Left renal pelvis (tissue), 4 donors: ENCODE results near the gene CACNG6. TPM values are rescaled to one million over a fixed set of nuclear protein-coding genes. Genes with fewer than 3 reads are reported as not detected.

Source experiments
- DNase-seq, 4 donors: peaks; one replicate each; pipeline ENCODE4 v3.0.0-alpha.2; 2013; ENCODE audit warnings: low read depth in 4 of 4, low spot score in 3 of 4
- polyA plus RNA-seq, 4 donors: library from polyadenylated mRNA; unstranded; fragments of 120-200 nt; gene quantifications; one replicate each; pipeline ENCODE4 v1.2.1, GENCODE V29; 2013; ENCODE audit not compliant: insufficient read length in 4 of 4

The CACNG6 gene
- polyA plus RNA-seq, 4 donors: 0.42 to 1.3 (median 0.85) TPM

DNA sequence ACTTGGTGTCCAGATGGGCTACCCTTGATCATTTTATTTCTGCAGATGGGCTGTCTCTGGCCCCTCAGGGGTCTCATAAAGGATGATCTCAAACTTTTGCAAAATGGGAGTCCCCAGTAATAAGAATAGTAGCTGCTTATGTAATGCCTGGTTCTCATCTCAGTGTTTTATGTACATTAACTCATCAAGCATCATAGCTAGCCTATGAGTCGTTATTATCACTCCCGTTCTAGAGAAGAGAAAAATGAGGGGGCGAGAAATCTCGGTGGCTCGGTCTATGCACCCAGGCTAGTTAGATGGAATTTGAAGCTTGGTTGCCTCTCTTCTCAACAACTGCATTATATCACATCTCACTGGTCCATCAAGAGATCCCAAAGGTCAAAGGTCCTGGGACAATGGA is 3.4 kb downstream of the CACNG6 start:
- DNase-seq: no peak

DNA sequence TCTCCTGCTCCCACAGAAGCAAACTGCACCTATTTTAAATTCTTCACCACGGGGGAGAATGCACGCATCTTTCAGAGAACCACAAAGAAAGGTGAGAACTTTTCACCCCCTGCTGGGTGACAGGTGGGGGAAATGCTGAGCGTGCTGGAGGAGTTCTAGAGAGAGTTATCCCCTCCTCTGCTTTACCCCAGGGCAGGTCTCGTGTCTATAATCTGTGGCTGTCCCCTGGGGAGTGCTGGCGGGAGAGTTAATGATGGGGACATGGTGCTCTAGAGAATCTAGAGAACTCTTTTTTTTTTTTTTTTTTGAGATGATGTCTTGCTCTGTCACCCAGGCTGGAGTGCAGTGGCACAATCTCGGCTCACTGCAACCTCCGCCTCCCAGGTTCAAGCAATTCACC is 6.8 kb downstream of the CACNG6 start:
- DNase-seq: no peak

DNA sequence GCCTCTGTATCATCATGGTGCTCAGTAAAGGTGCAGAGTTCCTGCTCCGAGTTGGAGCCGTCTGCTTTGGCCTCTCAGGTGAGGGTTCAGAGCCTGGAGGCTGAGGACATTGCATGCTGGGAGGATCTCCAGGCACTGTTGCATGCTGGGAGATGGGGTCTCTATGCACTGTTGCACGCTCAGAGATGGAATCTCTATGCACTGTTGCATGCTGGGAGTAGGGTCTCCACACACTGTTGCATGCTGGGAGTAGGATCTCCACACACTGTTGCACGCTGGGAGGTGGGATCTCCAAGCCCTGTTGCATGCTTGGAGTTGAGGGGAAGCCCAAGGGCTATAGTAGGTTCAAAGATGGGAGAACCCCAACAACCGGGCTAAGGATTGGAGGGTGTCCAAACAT is 8.3 kb downstream of the CACNG6 start:
- DNase-seq: no peak

DNA sequence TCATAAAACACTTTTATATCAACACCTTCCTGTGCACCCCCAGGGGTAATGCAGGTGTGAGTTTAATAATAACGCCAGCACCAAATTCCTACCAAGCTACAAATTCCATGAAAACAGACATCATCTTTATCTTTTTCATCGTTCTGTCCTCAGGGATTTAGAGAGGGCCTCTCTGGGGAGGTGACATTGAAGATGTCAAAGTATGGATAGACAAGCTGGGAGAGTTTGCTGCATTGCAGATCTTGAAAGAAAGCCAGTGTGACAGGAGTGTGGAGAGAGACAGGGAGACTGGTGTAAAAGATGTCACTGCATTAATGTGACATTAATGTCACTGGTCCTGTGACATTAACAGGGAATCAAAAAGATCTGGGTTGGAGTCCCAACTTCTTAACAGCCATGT is 10.1 kb downstream of the CACNG6 start:
- DNase-seq: no peak

DNA sequence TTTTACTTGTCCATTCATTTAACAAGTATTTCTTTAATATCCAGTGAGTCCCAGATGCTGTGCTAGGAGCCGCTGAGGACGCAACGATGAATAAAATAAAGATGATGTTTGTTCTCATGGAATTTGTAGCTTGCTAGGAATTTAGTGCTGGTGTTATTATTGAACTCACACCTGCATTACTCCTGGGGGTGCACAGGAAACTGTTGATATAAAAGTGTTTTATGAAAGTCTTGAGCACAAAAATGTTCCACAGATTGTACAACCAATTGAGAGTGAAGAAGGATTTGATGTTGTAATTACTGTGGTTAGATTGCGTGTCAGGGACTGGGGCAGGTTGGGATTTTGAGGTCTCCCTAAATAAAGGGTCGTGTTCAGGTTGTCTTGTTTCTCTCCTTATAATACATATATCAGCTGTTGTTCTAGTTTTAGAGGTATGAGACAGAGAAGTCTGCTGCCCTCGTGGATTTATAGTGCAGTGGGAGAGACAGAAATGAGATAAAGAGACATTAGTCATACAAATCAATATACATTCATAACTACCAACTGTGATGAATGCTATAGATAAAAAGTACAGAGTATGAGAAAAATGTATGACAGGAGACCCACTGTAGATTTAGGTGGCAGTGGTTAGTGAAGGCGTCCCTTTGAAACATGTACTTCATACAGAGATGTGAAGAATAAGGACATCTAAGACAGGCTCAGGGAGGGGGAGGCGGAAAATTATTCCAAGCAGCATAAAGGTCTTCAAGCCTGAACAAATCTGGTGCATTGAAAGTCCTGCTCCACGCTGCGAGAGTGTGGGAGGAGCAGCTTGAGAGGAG is 11.3 kb downstream of the CACNG6 start:
- DNase-seq: no peak

DNA sequence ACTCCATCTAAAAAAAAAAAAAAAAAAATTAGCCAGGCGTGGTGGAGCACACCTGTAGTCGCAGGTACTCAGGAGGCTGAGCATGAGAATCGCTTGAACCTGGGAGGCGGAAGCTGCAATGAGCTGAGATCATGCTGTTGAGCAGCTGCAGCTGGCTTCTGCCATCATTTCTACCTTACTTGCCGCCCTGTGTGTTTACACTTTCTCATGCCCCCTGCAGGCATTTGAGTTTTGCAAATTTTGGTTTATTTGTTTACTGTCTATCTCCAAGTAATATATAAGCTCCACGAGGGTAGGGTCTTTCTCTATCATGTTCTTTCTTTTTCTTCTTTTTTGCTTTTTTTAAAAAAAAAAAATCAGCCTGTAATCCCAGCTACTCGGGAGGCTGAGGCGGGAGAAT is 18.0 kb downstream of the CACNG6 start:
- DNase-seq: no peak

DNA sequence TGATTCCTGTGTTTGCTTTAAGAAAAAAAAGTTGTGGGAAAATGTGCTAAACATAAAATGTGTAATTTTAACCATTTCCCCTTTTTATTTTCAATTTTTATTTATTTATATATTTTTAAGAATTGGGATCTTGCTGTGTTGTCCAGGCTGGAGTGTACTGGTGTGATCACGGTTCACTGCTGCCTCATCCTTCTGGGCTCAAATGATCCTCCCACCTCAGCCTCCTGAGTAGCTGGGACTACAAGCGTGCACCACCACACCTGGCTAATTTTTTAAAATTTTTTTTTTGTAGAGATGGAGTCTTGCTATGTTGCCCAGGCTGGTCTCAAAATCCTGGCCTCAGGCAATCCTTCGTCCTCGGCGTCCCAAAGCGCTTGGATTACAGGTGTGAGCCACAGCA is 19.0 kb downstream of the CACNG6 start:
- DNase-seq: no peak

DNA sequence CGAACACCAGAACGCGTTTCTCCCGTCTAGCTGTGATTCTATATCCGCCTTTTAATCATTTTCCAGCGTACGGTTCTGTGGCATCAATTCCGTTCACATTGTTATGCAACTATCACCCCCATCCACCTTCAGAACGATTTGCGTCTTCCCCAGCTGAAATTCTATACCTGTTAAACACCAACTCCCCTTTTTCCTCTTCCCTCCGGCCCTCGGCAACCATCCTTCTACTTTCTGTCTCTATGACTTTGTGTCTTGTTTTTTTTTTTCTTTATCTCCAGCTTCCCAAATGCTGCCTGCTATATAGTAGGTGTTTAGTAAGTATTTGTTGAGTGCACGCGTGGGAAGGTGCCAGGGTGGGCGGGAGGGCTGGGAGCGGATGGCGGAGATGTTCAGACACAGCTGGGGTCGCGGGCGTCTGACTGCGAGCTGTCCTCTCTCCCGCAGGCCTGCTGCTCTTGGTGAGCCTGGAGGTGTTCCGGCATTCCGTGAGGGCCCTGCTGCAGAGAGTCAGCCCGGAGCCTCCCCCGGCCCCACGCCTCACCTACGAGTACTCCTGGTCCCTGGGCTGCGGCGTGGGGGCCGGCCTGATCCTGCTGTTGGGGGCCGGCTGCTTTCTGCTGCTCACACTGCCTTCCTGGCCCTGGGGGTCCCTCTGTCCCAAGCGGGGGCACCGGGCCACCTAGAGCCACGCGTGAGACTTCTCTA is 20.2 kb downstream of the CACNG6 start:
- DNase-seq: no peak

DNA sequence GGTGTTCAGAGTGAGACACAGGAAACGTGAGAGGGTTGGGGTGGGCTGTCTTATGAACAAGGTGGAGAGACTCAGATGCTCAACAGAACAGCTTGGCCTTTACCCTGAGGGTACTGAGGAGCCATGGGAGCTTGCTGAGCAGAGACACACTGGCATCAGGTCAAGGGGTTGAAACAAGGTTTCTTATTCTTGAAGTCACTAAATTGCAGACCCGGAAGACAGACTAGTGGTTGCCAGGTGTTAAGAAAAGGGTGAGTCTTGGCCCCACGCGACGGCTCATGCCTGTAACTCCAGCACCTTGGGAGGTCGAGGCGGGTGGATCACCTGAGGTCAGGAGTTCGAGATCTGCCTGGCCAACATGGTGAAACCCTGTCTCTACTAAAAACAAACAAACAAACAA is 22.4 kb downstream of the CACNG6 start:
- no peak for DNase-seq

DNA sequence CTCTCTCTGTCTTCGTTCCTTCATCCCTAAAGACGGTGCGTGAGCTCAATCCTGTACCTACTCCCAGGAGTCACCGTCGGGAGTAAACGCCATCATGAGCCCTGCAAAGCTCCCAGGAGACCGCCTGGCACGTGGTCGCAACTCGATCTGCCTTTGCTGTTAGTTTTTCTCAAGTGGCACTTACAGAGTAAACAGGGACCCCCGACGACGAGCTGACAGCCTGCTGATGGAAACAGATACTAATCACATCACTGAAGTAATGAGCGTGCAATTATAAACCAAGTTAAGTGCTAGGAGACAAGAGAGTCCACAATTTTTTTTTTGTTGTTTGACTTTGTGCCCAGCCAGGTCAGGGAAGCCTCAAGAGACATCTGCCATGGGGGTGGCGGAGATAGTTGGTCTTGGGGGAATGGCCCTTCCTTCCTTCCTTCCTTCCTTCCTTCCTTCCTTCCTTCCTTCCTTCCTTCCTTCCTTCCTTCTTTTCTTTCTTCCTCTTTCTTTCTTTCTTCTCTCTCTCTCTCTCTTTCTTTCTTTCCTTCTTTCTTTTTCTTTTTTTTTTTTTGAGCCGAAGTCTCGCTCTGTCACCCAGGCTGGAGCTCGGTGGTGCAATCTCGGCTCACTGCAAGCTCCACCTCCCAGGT is 23.6 kb downstream of the CACNG6 start:
- no peak for DNase-seq

DNA sequence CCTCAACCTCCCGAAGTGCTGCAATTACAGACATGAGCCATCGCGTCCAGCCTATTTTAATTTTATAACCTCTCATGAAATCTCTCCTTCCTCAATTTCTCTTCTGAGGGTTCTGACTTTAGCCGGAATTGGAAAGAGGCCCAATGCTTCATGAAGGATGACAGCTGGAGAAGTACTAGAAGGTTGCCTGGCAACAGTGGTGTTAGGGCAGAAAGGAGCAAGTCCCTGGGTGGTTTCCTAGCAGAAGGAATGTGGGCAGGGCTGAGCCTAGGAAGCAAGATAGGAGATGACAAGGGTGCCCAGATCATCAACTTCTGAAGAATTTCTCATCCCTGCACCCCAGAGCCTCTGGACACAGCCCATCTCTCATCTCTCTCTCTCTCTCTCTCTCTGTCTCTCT is 25.8 kb downstream of the CACNG6 start:
- DNase-seq: no peak

DNA sequence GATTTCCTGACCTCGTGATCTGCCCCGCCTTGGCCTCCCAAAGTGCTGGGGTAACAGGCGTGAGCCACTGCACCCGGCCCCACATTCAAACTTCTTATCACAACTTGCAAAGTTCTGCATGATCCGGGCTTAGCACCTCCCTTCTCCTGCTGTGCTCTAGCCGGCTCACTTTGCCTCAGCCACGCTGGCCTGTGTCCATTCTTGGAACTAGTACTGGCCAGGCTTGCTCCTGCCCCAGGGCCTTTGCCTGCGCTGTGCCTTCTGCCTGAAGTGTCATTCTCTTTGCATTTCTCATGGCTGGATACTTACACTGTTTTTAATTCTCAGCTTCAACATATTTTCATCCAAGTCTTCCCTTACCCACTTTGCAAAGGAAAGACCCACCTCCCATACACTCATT is 29.9 kb downstream of the CACNG6 start:
- DNase-seq: no peak

DNA sequence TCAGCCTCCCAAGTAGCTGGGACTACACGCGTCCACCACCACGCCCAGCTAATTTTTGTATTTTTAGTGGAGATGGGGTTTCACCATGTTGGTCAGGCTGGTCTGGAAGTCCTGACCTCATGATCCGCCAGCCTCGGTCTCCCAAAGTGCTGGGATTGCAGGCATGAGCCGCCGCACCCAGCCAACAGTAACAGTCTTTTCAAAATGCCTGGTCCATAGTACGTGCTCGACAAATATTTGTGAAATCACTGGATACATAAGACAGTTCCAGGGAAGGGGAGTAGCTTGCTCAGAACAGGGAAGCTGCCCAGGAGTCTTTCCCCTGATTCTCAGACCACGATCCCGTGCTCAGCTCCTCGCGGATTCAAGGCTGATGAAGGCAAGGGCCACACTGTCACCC is 30.5 kb downstream of the CACNG6 start:
- DNase-seq: no peak

DNA sequence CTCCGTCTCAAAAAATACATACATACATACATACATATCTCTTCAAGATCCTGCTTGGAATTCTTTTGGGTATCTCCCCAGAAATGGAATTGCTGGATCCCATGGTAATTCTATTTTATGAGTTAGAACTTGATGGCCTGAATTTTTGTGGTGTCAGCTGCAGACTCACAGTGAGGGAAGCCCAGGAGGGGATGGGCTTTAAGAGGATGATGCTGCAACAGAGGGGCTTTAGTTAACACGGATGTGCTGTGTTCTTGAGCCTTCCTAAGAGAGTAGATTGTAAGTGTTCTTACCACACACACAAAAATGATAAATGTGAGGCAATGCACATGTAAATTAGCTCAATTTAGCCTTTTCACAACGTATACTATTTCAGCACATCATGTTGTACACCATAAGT is 31.8 kb downstream of the CACNG6 start:
- no peak for DNase-seq

DNA sequence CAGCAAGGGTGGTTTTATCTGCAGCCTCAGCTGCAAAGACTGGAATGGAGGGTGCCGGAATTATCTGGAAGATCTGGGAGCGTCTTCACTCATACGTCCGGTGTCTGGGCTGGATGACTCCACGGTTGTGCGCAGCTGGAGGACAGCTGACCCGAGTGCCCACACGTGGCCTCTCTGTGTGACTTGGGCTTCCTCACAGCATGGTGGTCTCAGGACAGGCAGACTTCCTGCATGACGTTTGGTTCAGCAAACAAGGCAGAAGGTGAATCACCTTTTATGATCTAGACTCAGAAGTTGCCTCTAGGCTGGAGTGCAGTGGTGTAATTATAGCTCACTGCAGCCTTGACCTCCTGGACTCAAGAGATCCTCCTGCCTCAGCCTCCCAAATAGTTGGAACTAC is 33.2 kb downstream of the CACNG6 start:
- DNase-seq: no peak

DNA sequence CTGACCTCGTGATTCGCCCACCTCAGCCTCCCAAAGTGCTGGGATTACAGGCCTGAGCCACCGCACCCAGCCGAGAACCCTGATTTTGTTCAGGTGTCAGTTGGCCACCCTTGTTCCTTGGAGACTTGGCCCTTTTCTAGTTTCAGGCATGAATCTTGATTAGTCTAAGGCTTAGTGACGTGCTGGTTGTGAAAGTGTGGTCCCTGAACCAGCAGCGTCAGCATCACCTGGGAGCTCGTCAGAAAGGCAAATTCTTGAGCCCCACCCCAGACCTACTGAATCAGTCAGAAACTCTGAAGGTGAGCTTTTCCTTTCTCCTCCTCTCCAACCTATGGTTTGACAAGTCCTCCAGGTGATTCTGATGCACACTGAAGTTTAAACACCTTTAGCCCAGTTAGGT is 35.2 kb downstream of the CACNG6 start:
- no peak for DNase-seq

DNA sequence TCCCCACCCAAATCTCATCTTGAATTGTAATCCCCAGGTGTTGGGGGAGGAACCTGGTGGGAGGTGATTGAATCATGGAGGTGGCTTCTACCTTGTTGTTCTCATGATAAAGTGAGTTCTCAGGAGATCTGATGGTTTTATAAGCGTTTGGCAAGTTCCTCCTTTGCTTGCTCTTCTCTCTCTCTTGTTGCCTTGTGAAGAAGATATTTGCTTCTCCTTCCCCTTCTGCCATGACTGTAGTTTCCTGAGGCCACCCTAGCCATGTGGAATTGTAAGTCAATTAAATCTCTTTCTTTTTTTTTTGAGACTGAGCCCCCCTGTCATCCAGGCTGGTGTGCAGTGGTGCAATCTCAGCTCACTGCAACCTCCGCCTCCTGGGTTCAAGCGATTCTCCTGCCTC is 37.9 kb downstream of the CACNG6 start:
- DNase-seq: no peak

DNA sequence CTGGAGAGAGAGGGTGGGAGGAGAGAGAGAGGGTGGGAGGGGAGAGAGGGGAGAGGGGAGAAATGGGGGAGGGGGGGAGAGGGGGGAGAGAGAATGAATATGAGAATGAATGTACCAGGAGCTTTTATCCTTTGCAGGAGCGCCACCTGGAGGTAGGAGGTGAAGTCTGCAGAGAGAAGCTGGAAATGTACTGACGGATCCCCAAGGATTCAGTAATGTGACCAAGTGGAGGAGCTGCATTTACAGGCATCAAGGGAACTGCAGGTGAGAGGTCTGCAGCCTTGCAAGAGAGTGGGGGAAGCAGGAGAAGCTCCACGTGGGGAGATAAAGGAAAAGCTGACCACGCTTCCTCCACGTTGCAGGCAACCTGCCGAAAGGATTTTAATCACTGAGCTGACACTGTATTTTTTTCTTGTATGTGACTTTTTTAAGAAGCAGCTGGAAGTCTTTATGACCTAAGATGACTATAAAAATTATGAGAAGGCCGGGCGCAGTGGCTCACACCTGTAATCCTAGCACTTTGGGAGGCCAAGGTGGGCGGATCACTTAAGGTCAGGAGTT is 38.6 kb downstream of the CACNG6 start:
- DNase-seq: no peak

DNA sequence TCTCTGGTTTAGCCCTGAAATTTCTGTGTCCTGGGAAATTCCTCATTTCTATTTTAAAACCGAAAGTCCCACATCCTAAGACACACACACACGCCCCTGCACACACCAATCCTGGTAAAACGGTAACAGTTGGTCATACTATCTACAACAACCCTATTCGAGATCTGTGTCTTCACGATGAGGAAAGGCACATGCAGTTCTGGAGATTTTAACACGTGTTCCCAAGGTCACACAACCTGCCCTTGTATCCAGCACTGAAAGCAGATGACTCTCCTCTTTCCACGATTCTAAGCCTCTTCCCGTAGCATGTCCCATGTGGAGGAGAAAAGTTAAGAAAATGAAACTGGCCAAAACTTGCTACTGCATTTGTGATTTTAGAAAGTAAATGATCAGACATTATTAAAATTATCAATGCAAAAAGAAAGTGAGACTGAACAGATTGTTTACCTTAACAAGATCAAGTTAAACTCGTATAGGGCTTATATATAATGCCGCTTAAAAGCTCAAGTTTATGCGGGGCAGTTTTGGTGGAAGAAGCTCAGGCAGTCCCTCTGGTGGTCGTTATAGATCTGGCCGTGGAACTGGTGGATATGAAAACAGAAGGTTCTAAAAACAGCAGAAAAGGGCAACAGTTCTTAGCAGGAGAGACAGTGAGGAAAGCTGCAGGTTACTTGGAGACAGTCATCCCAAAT is 39.6 kb downstream of the CACNG6 start:
- DNase-seq: no peak

DNA sequence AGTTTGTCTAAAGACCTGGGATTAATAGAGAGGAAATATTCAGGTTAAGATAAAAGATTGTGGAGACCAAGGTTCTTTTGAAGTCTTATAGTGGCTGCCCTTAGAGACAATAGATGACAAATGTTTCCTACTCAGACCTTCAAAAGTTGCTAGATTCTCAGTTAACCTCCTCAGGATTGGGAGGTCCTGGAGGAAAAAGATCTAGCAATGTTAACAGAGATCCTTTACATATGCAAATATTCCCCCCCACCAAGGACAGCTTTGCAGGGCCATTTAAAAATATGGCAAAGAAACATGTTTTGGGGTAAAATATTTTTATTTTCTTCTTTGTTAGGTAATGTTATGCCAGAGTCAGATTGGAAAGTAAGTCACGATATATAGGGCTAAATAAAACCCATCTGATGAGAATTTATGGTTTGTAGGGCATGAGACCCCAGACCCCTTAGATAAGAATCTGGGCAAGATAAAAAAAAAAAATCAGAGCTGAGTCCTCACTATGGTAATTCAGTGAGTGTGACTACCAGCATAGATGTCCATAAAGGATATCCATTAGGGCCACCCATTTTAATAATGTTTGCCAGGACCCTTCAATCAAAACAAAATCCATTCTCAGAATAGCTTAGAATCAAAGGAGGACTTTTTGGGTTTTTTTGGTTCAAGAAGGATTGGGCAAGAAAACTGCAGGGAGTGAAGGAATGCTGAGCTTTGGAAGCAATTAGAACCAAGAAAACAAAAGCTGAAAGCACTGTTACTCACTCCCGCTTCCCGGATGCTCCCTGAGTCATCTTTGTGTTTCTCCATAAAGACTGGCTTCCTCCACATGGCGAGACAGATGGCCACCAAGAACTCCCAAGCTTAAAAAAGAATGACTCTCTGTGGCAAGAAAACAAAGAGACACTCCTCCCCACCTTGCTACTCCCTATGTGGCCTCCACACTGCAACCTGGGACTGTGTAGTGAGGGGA is 44.1 kb downstream of the CACNG6 start:
- DNase-seq: no peak
